ENCODE data around the gene R3HDM2. TPM values are rescaled to one million over a fixed set of nuclear protein-coding genes. Genes with fewer than 3 reads are reported as not detected.
A peak's percentile ranks its signal among the peaks of the same experiment; 100 is the strongest.

Gene R3HDM2
- total and polyA plus RNA-seq, 4 donors, result 18.1 to 60.7 (median 30.6) TPM

DNA sequence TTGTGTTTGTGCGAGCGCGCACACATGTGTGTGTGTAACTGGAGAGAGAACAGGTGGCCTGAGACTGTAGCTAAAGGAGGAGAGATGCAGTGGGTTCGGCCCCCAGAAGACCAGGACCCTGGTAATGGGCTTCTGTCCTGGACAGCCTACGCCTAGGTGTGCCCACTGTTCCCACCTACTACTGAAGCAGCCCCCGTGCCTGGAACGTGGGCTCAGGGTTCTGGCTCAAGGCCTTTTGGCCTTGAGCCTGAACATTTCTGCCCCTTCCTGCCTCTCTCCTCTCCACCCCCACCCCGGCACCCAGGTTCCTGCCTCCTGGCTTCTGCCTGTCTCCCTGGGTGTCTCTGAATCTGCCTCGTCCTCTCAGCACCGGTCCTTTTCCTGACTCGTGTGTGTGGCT lies 215.8 kb downstream of the R3HDM2 start:
- H3K4me3 ChIP-seq, result no peak overlapping the region
- TF ChIP-seq, protein P1, sequence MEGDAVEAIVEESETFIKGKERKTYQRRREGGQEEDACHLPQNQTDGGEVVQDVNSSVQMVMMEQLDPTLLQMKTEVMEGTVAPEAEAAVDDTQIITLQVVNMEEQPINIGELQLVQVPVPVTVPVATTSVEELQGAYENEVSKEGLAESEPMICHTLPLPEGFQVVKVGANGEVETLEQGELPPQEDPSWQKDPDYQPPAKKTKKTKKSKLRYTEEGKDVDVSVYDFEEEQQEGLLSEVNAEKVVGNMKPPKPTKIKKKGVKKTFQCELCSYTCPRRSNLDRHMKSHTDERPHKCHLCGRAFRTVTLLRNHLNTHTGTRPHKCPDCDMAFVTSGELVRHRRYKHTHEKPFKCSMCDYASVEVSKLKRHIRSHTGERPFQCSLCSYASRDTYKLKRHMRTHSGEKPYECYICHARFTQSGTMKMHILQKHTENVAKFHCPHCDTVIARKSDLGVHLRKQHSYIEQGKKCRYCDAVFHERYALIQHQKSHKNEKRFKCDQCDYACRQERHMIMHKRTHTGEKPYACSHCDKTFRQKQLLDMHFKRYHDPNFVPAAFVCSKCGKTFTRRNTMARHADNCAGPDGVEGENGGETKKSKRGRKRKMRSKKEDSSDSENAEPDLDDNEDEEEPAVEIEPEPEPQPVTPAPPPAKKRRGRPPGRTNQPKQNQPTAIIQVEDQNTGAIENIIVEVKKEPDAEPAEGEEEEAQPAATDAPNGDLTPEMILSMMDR (IDR thresholded peaks at IDR 0.05; ENCODE audit: control extremely low read depth, extremely low read depth), result no peak

GRCh38 chr12:57214398-57214781 lies 216.5 kb downstream of the R3HDM2 start:
- H3K9ac ChIP-seq (ENCODE audit: insufficient read depth in 1 of 2, low read length in 2 of 2), result no peak overlapping the region
- WGBS, 2 donors, result 1 to 2% methylated on average over 14 of the region's 14 CpGs
- ATAC-seq (ENCODE audit: insufficient read depth, low FRiP score) (no peak), DNase-seq (peak; percentile 64 to 72 (median 66))
- H3K4me1 ChIP-seq (ENCODE audit: control insufficient read depth in 5 of 5, insufficient read depth in 5 of 5, low read length in 5 of 5), result peaks cover 0 to 30% (median 12%) of the 10 kb centered on the region in 5 donors
- H3K36me3 ChIP-seq (ENCODE audit: control insufficient read depth in 4 of 4, insufficient read depth in 4 of 4, low read length in 4 of 4), result peaks cover 0 to 29% (median 13%) of the 10 kb centered on the region in 4 donors
- no peak overlapping the region for H3K27ac ChIP-seq (ENCODE audit: low read depth in 1 of 2, low read length in 1 of 2)
- H3K9me3 ChIP-seq (ENCODE audit: control insufficient read depth in 4 of 4, insufficient read depth in 3 of 4, low read length in 3 of 4), result no peaks in the 10 kb centered on the region
- peaks cover 0 to 38% (median 26%) of the 10 kb centered on the region in 3 donors for H3K27me3 ChIP-seq (ENCODE audit: control insufficient read depth in 3 of 3, insufficient read depth in 3 of 3, low read length in 2 of 3)
- TF ChIP-seq, protein P1 (IDR thresholded peaks at IDR 0.05; ENCODE audit: control extremely low read depth, extremely low read depth), result peak; percentile 25
- no peak overlapping the region for H3K4me3 ChIP-seq

More for the DNA sequence above, 215.8 kb downstream of the R3HDM2 start:
- H3K9ac ChIP-seq (ENCODE audit: insufficient read depth in 1 of 2, low read length in 2 of 2), result no peak overlapping the region
- 33 to 38% methylated on average over 11 of the region's 11 CpGs for WGBS, 2 donors
- H3K36me3 ChIP-seq (ENCODE audit: control insufficient read depth in 4 of 4, insufficient read depth in 4 of 4, low read length in 4 of 4), result peaks cover 0 to 23% (median 11%) of the 10 kb centered on the region in 4 donors
- H3K9me3 ChIP-seq (ENCODE audit: control insufficient read depth in 4 of 4, insufficient read depth in 3 of 4, low read length in 3 of 4), result no peaks in the 10 kb centered on the region
- DNase-seq (no peak), ATAC-seq (ENCODE audit: insufficient read depth, low FRiP score) (no peak)
- peaks cover 0 to 36% (median 12%) of the 10 kb centered on the region in 5 donors for H3K4me1 ChIP-seq (ENCODE audit: control insufficient read depth in 5 of 5, insufficient read depth in 5 of 5, low read length in 5 of 5)
- no peak overlapping the region for H3K27ac ChIP-seq (ENCODE audit: low read depth in 1 of 2, low read length in 1 of 2)
- peaks cover 0 to 45% (median 30%) of the 10 kb centered on the region in 3 donors for H3K27me3 ChIP-seq (ENCODE audit: control insufficient read depth in 3 of 3, insufficient read depth in 3 of 3, low read length in 2 of 3)

DNA sequence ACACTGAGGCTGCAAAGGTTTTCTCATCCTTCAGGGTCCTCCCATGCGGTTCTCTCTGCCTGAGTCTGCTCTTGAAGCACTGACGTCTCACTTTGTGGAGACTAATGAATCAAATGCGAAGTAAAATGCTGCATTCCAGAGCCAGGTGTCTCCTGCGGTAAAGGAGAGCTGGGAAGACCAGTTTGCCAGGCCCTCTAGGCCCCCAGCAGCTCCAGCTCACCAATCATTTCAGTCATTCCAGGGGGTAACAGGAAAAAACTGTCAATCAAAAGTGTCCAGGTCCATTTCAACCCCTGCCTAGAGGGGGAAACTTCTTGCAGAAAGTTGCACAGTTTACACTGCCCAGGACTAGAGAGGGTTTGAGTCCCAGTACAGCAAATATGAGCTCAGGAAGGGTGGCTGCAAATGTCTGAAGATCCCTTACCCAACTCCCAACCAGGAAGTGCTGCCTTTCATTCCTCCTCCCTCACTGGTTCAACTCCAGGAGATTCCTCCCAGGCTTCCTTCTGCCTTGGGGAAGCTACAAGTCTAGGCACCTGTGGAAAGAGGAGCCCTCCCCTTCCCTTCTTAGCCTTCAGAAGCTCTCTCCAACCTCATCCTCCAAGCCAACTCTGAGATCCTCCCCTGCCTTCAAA lies 217.0 kb downstream of the R3HDM2 start:
- no peaks in the 10 kb centered on the region for H3K9me3 ChIP-seq (ENCODE audit: control insufficient read depth in 4 of 4, insufficient read depth in 3 of 4, low read length in 3 of 4)
- no peak overlapping the region for H3K9ac ChIP-seq (ENCODE audit: insufficient read depth in 1 of 2, low read length in 2 of 2)
- H3K4me3 ChIP-seq, result no peak overlapping the region
- peaks cover 0 to 34% (median 17%) of the 10 kb centered on the region in 4 donors for H3K36me3 ChIP-seq (ENCODE audit: control insufficient read depth in 4 of 4, insufficient read depth in 4 of 4, low read length in 4 of 4)
- H3K27me3 ChIP-seq (ENCODE audit: control insufficient read depth in 3 of 3, insufficient read depth in 3 of 3, low read length in 2 of 3), result peaks cover 0 to 34% (median 23%) of the 10 kb centered on the region in 3 donors
- TF ChIP-seq, protein P1 (IDR thresholded peaks at IDR 0.05; ENCODE audit: control extremely low read depth, extremely low read depth), result no peak
- WGBS, 2 donors, result 51% methylated on average over 4 of the region's 4 CpGs
- H3K4me1 ChIP-seq (ENCODE audit: control insufficient read depth in 5 of 5, insufficient read depth in 5 of 5, low read length in 5 of 5), result peaks cover 0 to 25% (median 12%) of the 10 kb centered on the region in 5 donors
- no peak for ATAC-seq (ENCODE audit: insufficient read depth, low FRiP score)
- DNase-seq, result no peak
- H3K27ac ChIP-seq (ENCODE audit: low read depth in 1 of 2, low read length in 1 of 2), result no peak overlapping the region

Measured in lung (tissue), 12 donors.